ENCODE measurements around the gene OR52N1.
A peak's percentile ranks its signal among the peaks of the same experiment; 100 is the strongest.

Gene OR52N1

DNA sequence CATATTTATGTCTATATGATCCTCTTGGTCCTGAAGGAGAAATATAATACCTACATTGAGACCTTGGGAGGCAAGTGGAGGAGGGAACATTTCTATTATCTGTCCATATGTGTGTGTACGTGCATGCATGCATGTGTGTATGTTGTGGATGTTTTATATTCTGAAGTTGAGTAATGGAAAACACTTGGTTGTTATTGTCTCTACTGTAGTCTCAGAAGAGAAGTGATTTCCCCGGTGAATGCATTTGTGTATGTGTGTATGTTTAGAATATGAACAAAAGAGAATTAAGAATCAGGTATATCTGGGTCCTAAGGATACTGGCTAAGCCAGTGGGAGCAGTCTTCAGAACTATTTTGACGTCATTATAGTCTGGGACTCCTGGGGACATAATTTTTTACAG, at the start of gene OR52N1:
Gene OR52N1 (minus strand): TSS at position 101 of the 400 bp plus-strand sequence. CDS start 2,449 bp downstream, outside the sequence.
- no peak for DNase-seq
- no peak for ATAC-seq

GRCh38 chr11:5837695-5838094, 46.6 kb upstream of the OR52N1 start:
- ATAC-seq (no peak), DNase-seq (no peak)

GRCh38 chr11:5833446-5833845, 42.4 kb upstream of the OR52N1 start:
- no peak for ATAC-seq
- no peak for DNase-seq

DNA sequence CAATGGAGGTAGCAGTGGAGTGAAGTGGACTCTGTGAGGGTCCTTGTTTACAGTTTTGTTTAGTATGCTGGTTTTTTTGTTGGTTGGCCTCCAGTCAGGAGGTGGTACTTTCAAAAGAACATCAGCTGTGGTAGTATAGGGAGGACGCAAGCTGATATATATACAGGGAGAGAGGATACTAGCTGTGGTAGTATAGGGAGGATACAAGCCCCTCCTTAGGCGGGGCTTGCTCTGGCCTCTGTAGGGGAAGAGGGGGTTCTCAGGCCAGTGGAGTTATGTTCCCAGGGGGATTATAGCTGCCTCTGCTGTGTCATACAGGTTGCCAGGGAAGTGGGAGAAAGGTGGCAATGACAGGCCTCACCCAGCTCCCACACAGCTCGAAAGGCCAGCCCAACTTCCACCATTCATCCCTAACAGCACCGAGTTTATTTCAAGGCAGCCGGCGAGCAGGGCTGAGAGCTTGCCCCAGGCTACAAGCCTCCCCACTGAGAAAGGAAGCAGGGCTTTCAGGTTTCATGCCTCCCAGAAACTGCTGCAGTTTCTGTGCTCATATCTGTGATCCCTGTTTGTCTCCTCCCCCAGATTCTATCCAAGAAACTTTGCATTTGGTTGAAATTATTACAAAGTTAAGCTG, 40.2 kb upstream of the OR52N1 start:
- ATAC-seq = no peak
- DNase-seq = no peak

DNA sequence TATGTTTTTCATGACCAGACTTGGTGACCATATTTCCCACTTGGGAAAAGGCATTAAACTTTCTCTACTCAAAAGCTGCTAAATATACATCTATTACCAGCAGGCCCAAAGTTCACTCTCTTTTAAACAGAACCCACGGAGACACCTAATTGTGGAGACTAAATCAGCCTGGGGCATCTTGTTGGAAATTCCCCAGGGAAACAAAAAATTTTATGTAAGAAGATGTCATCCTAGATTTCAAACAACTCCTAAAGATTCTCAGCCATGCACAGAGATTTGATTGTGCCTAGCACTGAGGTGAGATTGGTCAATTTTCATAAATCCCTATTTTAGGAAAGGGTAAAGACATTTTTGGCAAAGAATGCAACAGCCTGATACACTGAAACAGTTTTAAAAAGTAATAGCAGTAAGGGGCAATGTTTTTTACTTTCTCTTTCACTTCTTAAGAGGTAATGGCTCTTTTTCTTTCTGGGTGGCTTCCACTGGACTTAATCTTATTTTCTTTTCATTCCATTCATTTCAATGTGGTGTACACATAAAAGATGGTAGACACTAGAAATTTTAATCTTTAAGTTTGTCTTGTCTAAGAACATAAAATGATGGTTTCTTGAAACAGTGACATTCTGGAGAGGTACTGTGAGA, 27.3 kb upstream of the OR52N1 start:
- ATAC-seq = no peak
- DNase-seq = no peak

DNA sequence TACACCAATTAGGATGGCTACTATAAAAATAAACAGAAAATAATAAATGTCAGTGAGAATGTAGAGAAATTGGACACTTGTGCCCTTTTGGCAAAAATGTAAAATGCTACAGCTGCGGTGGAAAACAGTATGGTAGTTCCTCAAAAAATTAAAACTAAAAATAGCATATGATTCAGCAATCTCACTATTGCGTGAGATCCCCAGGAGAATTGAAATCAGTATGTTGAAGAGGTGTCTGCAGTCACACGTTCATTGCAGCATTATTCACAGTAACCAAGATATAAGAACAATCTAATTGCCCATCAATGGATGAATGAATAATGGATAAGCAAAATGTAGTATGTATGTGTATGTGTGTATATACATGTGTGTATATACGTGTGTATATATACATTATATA, 24.5 kb upstream of the OR52N1 start:
- no peak for ATAC-seq
- no peak for DNase-seq

GRCh38 chr11:5809905-5810795, 19.1 kb upstream of the OR52N1 start:
- ATAC-seq (no peak), DNase-seq (no peak)

- ATAC-seq = peak; percentile 14
- DNase-seq = no peak
Observed at GRCh38 chr11:5809122-5809519, 18.1 kb upstream of the OR52N1 start.

- ATAC-seq (peak; percentile 91), DNase-seq (peak; percentile 73)
Observed at GRCh38 chr11:5808500-5809121, 17.5 kb upstream of the OR52N1 start, which contains the start of gene OR52N2. Gene OR52N2, plus strand, starts transcription at chr11:5808924. Its CDS starts 11,412 bp downstream, at chr11:5820336.

DNA sequence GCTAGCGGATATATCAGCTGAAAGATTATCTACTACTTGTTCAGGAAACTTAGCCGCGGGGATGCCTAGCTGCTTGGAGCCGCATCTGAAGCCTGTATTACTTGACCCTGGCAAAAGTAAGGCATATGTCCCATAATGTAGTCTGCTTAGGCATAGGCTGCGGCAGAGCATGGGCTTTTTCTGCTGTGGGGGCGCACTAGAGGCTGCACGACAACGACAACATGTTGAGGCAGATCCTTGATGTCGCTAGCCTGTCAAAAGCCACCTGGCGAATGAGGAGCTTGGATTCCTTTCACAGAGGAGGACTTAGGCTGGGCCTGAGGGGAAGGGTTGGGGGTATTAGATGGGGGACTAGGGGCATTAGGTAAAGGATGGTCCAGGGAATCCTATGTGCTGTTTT, 16.5 kb upstream of the OR52N1 start:
- DNase-seq = no peak
- ATAC-seq = no peak

- ATAC-seq = no peak
- no peak for DNase-seq
Observed at GRCh38 chr11:5803982-5804381, 12.9 kb upstream of the OR52N1 start.

DNA sequence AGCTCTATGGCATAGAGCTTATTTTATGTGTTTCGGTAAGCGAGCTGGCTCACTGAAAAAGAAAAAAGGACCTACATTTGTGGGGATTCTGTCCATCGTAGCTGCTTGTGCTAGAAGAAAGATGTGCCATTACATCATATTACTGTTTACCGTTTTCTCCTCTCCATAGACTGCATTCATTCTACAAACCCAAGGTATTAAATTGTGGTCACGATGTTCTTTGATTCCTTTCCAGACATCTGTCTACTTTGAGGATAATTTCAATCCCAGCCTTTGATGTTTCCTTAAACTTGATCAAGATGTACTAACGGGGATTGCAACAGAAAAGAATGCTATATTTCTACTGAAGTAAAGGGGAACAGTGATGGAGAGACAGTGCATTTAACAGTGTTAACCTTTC, 5.5 kb upstream of the OR52N1 start:
- ATAC-seq (no peak), DNase-seq (no peak)

GRCh38 chr11:5783255-5783654, 7.8 kb downstream of the OR52N1 start, which contains the start of gene OR52N5:
Gene OR52N5, minus strand, starts transcription at chr11:5783355. Its CDS starts 4,721 bp downstream, at chr11:5778634.
- DNase-seq (no peak), ATAC-seq (no peak)

- ATAC-seq (no peak), DNase-seq (no peak)
Observed at GRCh38 chr11:5767056-5767455, 24.0 kb downstream of the OR52N1 start.

DNA sequence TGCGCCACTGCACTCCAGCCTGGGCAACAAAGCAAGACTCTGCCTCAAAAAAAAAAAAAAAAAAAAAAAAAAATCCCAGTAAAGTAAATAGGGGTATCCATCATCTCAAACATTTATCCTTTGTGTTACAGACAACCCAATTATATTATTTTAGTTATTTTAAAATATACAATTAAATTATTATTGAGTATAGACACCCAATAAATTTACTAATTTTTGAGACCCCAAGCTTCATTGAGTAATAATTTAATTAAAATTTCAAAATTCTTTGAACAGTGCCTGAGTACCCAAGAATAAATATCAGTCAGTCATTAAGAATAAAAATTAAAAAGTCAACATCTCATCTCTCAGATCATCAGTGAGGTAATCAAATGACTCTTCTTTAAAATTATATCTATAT, 37.1 kb downstream of the OR52N1 start, which contains the start of gene OR52N4:
Gene OR52N4 (plus strand): TSS at position 301 of the 400 bp plus-strand sequence. CDS start 498 bp downstream, outside the sequence.
- ATAC-seq (no peak), DNase-seq (no peak)

DNA sequence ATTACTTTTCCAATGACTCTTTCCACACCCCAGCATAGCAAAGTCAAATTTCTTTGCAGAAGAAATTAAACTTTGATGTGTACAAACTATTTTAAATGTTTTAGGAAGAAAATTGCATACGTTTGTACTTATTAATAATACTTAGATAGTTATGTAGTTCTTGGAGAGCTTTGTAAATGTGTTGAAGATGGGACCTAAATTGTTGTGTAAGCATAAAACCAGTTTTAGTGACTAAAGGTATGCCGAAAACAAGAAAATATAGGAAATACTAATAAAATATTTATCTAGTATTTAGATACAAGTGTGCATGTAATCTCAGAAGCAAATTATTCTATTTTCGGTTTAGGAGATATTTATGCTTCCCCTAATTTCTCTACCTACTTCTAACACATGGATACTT, 41.2 kb downstream of the OR52N1 start:
- no peak for ATAC-seq
- DNase-seq = no peak

- DNase-seq = no peak
- ATAC-seq = no peak
Observed at GRCh38 chr11:5746614-5747013, 44.5 kb downstream of the OR52N1 start.

DNA sequence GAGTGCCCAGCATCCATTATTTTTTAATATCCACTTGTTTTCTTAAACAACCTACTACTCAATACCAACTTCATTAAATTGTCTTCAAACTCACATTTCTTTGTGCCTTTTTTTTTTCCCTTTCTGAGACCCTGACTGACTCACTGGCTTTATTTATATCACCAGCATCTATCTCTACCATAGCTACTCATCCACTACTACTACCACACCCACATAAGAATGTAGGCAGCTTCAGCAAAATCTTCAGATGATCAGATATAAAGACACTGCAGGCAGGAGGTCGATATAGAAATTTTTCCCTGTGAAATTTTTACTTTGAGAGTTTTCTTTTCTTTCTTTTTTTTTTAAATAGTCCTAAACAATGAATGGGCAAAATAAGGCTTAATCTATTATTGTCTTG, 52.6 kb downstream of the OR52N1 start:
- DNase-seq (no peak), ATAC-seq (no peak)

DNA sequence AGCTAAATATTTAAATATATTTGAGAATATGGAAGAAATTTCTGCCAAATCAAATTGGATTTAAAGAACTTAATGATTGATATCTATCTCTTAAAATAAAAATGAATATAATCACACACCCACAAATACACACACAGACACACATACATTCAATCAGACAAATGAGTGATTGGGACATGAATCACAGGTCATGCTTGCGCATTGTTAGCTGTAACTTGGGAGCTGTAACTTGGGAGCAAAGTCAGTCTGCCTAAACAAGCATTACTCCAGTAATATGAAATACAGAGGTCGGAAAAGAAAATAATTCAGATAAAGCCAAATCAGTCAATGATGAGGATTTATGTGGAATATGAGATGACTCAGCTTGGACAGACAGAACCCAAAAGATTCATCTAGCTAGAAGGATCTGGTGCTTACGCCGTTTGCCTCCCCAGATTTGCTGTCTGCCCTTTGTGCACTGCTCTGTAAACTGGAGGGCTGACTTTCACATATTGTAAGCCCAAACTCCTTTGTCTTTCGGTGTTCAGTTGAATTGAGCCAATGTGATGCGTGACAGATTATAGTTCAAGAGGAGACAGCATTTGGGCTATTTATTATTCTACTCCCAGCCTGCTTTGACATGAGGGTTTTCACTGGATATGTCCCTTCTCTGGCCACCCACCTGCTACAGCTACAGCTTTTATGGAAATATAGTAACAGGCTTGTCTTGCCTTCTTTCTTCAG, 53.2 kb downstream of the OR52N1 start:
- ATAC-seq (no peak), DNase-seq (no peak)

GRCh38 chr11:5737091-5737490, 54.0 kb downstream of the OR52N1 start:
- DNase-seq = no peak

More at GRCh38 chr11:5737091-5737490, 54.0 kb downstream of the OR52N1 start:
- no peak for ATAC-seq
